SK-N-SH (cell line): ENCODE results near the gene SOCS7. TPM values are rescaled to one million over a fixed set of nuclear protein-coding genes. Genes with fewer than 3 reads are reported as not detected.

Experiments
- ELF1 ChIP-seq: IDR thresholded peaks from 2 replicates; pipeline ENCODE4 v1.4.0; 2012
- EP300 ChIP-seq, 2 experiments: IDR thresholded peaks; 2 replicates each; pipeline versions ENCODE4 v1.4.0 to v1.6.1; 2012; ENCODE audit warnings: borderline replicate concordance in 1 of 2, low read depth in 1 of 2, low read length in 1 of 2
- FOSL2 ChIP-seq: IDR thresholded peaks from 2 replicates; pipeline ENCODE4 v1.4.0; 2012; ENCODE audit warnings: low read depth, mild to moderate bottlenecking, moderate library complexity, borderline replicate concordance
- FOXJ3 ChIP-seq: sonication (generic); formaldehyde crosslinking; IDR thresholded peaks from 2 replicates; pipeline ENCODE4 v1.5.1; 2020; ENCODE audit warnings: mild to moderate bottlenecking, missing genetic modification reagents
- FOXM1 ChIP-seq: IDR thresholded peaks from 2 replicates; pipeline ENCODE4 v1.4.0; 2012; ENCODE audit warnings: low read depth, mild to moderate bottlenecking
- GABPA ChIP-seq: IDR thresholded peaks from 2 replicates; pipeline ENCODE4 v1.4.0; 2012; ENCODE audit warnings: low read depth, mild to moderate bottlenecking
- JUND ChIP-seq: IDR thresholded peaks from 2 replicates; pipeline ENCODE4 v1.4.0; 2012
- MXI1 ChIP-seq: IDR thresholded peaks from 2 replicates; pipeline ENCODE4 v1.6.1; 2012; ENCODE audit warnings: mild to moderate bottlenecking, low read depth, low read length, improper control_type of control experiment
- NFIC ChIP-seq: IDR thresholded peaks from 2 replicates; pipeline ENCODE4 v1.4.0; 2012; ENCODE audit warnings: borderline replicate concordance
- POLR2AphosphoS5 ChIP-seq: IDR thresholded peaks from 2 replicates; pipeline ENCODE4 v1.6.1; 2012; ENCODE audit warnings: low read depth, low read length
- RFX5 ChIP-seq: IDR thresholded peaks from 2 replicates; pipeline ENCODE4 v1.6.1; 2012; ENCODE audit warnings: mild to moderate bottlenecking, improper control_type of control experiment, low read length
- RXRA ChIP-seq: IDR thresholded peaks from 2 replicates; pipeline ENCODE4 v1.4.0; 2012; ENCODE audit warnings: low read depth, mild to moderate bottlenecking, borderline replicate concordance
- SMC3 ChIP-seq: IDR thresholded peaks from 2 replicates; pipeline ENCODE4 v1.6.1; 2012; ENCODE audit warnings: low read depth, low read length, improper control_type of control experiment
- TCF12 ChIP-seq: IDR thresholded peaks from 2 replicates; pipeline ENCODE4 v1.4.0; 2012
- YY1 ChIP-seq: IDR thresholded peaks from 2 replicates; pipeline ENCODE4 v1.4.0; 2012; ENCODE audit warnings: low read depth, mild to moderate bottlenecking
- polyA plus RNA-seq, 3 experiments: library from polyadenylated mRNA; depleted of rRNA; stranded (reverse); fragments of >200 nt; gene quantifications; 2 replicates each; pipeline ENCODE4 v1.2.3, GENCODE V29; 2012
- TF ChIP-seq, protein P1 (sequence below): IDR thresholded peaks from 2 replicates; pipeline ENCODE4 v1.6.1; 2012; ENCODE audit warnings: mild to moderate bottlenecking, low read depth, low read length, moderate library complexity
- TF ChIP-seq, protein P2 (sequence below): fragments of 150-350 bp; IDR thresholded peaks from 2 replicates; pipeline ENCODE4 v1.6.1; 2016; ENCODE audit warnings: mild to moderate bottlenecking, low read depth, low read length
- TF ChIP-seq, protein P3 (sequence below): IDR thresholded peaks from 2 replicates; pipeline ENCODE4; 2012

Gene SOCS7
- polyA plus RNA-seq, 1 of the 3 experiments (the other 2 are of a cell fraction): 7.4 TPM

DNA sequence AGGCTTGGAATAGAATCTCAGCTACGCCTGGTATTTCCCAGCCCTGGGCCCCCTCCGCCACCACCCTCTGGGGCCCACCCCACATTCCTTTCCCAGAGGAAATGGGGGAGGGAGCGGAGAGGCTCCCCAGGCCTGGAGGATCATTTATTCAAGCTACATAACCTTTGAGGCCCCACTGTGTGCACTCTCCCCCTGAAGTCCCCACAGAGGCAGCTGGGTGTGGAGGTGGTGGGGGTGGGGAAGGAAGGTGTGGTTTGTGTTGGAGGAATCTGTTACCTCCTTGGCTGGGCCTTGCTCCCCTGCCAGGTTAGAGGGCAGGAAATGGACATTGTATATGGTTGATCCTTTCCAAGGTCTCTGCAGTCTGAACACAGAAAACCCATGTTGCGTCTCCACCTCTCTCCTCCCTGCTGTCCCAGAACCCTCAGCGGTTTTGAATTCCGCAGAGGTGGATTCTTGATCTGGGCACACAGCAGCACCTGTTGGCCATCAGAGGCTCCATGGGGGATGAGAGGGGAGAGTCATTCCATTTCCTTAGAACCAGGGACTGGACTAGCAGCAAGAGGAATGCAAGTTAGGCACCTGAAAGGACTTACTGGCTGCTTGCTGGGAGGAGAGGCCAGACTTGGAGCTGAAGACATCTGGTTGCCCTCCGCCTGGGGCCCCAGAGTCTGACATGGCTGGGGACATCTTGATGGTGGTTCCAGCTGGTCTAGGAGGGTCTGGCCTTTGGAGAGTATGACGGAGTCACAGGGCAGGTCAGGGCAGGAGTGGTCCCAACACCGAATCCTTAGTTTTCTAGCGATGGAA lies 99.6 kb downstream of the SOCS7 start (continued):
- TF ChIP-seq FOXJ3 (CRISPR knock-in tag) (no peak), RXRA (peak; percentile 87; the same call in 1 of the 2 replicates), MXI1 (no peak), FOSL2 (peak; percentile 19; the same call in 1 of the 2 replicates), NFIC (peak; percentile 67), EP300 (IDR thresholded peaks at IDR 0.05; ENCODE audit: borderline replicate concordance in 1 of 2, low read depth in 1 of 2, low read length in 1 of 2) (peak in 1 of 2 experiments; percentile 86; a peak in 2 of 4 replicates), ELF1 (no peak), POLR2AphosphoS5 (no peak), RFX5 (no peak), GABPA (0 out of 2 replicates have a peak, but pooled peaks have one; percentile 15), JUND (peak; percentile 45; the same call in 1 of the 2 replicates), SMC3 (no peak), YY1 (no peak), TCF12 (peak; percentile 79), FOXM1 (no peak)
- TF ChIP-seq, protein P1, sequence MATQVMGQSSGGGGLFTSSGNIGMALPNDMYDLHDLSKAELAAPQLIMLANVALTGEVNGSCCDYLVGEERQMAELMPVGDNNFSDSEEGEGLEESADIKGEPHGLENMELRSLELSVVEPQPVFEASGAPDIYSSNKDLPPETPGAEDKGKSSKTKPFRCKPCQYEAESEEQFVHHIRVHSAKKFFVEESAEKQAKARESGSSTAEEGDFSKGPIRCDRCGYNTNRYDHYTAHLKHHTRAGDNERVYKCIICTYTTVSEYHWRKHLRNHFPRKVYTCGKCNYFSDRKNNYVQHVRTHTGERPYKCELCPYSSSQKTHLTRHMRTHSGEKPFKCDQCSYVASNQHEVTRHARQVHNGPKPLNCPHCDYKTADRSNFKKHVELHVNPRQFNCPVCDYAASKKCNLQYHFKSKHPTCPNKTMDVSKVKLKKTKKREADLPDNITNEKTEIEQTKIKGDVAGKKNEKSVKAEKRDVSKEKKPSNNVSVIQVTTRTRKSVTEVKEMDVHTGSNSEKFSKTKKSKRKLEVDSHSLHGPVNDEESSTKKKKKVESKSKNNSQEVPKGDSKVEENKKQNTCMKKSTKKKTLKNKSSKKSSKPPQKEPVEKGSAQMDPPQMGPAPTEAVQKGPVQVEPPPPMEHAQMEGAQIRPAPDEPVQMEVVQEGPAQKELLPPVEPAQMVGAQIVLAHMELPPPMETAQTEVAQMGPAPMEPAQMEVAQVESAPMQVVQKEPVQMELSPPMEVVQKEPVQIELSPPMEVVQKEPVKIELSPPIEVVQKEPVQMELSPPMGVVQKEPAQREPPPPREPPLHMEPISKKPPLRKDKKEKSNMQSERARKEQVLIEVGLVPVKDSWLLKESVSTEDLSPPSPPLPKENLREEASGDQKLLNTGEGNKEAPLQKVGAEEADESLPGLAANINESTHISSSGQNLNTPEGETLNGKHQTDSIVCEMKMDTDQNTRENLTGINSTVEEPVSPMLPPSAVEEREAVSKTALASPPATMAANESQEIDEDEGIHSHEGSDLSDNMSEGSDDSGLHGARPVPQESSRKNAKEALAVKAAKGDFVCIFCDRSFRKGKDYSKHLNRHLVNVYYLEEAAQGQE: 0 out of 2 replicates have a peak, but pooled peaks have one; percentile 32
- TF ChIP-seq, protein P2, sequence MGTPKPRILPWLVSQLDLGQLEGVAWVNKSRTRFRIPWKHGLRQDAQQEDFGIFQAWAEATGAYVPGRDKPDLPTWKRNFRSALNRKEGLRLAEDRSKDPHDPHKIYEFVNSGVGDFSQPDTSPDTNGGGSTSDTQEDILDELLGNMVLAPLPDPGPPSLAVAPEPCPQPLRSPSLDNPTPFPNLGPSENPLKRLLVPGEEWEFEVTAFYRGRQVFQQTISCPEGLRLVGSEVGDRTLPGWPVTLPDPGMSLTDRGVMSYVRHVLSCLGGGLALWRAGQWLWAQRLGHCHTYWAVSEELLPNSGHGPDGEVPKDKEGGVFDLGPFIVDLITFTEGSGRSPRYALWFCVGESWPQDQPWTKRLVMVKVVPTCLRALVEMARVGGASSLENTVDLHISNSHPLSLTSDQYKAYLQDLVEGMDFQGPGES: no peak
- TF ChIP-seq, protein P3, sequence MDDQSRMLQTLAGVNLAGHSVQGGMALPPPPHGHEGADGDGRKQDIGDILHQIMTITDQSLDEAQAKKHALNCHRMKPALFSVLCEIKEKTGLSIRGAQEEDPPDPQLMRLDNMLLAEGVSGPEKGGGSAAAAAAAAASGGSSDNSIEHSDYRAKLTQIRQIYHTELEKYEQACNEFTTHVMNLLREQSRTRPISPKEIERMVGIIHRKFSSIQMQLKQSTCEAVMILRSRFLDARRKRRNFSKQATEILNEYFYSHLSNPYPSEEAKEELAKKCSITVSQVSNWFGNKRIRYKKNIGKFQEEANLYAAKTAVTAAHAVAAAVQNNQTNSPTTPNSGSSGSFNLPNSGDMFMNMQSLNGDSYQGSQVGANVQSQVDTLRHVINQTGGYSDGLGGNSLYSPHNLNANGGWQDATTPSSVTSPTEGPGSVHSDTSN: peak; percentile 58
- TF ChIP-seq, all 33 proteins: peak for 12
